Endothelial cell of umbilical vein (primary cell): ENCODE data around the gene SMCO3. TPM values are rescaled to one million over a fixed set of nuclear protein-coding genes. Genes with fewer than 3 reads are reported as not detected.
A peak's percentile ranks its signal among the peaks of the same experiment; 100 is the strongest.

Experiments
- BruUV-seq: library from RNA; stranded (reverse); fragments of 400-500 nt; replicated peaks from 2 replicates; lab custom pipeline; 2021; lab: Mats Ljungman, UMichigan
- CTCF ChIA-PET: fragments of 300-600, 350-600 bp; sonication (Branson Sonifier 250); formaldehyde crosslinking; loops from one replicate; lab custom pipeline; 2021; ENCODE audit warnings: antibody characterized with exemption, inconsistent platforms; lab: Charles Lee
- POLR2A ChIA-PET: fragments of 300-600, 350-600 bp; sonication (Branson Sonifier 250); formaldehyde crosslinking; loops from one replicate; lab custom pipeline; 2021; ENCODE audit warnings: antibody characterized with exemption, inconsistent platforms; lab: Charles Lee
- DNase-seq: peaks from one replicate; pipeline ENCODE4 v3.0.0-alpha.2; 2011; ENCODE audit warnings: low read depth, low spot score
- FAIRE-seq: peaks from 2 replicates; lab custom pipeline; 2011; peaks lifted over from hg19 to GRCh38; lab: Jason Lieb, UNC
- H2AFZ ChIP-seq: 2 replicates; pipeline ENCODE4 v1.6.0; 2012; ENCODE audit warnings: low read depth, low read length, control low read depth, inconsistent platforms
- H3K27ac ChIP-seq: 2 replicates; pipeline ENCODE4 v1.5.1; 2011; ENCODE audit warnings: low read depth, mild to moderate bottlenecking, control low read depth, low read length, moderate library complexity; ENCODE audit not compliant: insufficient read depth
- H3K27me3 ChIP-seq, 2 experiments: 2 replicates each; pipeline versions ENCODE4 v1.6.0 to v1.6.1; 2011; ENCODE audit warnings: low read length in 2 of 2, mixed read lengths in 1 of 2; ENCODE audit not compliant: control insufficient read depth in 2 of 2, insufficient read depth in 2 of 2
- H3K36me3 ChIP-seq, 2 experiments: 2 replicates in 1 of 2; 3 replicates in 1 of 2; pipeline ENCODE4 v1.5.1; 2011; ENCODE audit warnings: low read length in 2 of 2, mild to moderate bottlenecking in 1 of 2, moderate library complexity in 1 of 2; ENCODE audit not compliant: control insufficient read depth in 2 of 2, insufficient read depth in 2 of 2; ENCODE audit errors: extremely low read depth in 1 of 2
- H3K4me1 ChIP-seq: 3 replicates; pipeline ENCODE4 v1.5.1; 2011; ENCODE audit warnings: mild to moderate bottlenecking, low read length; ENCODE audit not compliant: control insufficient read depth, insufficient read depth; ENCODE audit errors: extremely low read depth
- H3K4me2 ChIP-seq: 2 replicates; pipeline ENCODE4 v1.6.1; 2011; ENCODE audit warnings: low read length, control low read depth, mixed read lengths; ENCODE audit not compliant: insufficient read depth
- H3K4me3 ChIP-seq, 3 experiments: fragments of 200-600 bp in 1 of 3; sonication (generic), shearing (Covaris generic) in 1 of 3; replicated peaks in 1 of 3; 2 replicates each; pipeline ENCODE4 v1.5.1; 2011 to 2016; ENCODE audit warnings: control low read depth in 3 of 3, low read length in 3 of 3, mild to moderate bottlenecking in 2 of 3, inconsistent platforms in 1 of 3, low read depth in 1 of 3, moderate library complexity in 1 of 3; ENCODE audit not compliant: insufficient read depth in 1 of 3
- H3K79me2 ChIP-seq: 2 replicates; pipeline ENCODE4 v1.6.0; 2012; ENCODE audit warnings: low read length, inconsistent platforms; ENCODE audit not compliant: control insufficient read depth, insufficient read depth
- H3K9ac ChIP-seq: replicated peaks from 2 replicates; pipeline ENCODE3; 2011; ENCODE audit warnings: low read length, control low read depth; ENCODE audit not compliant: insufficient read depth; ENCODE audit errors: extremely low read depth
- H3K9me1 ChIP-seq: replicated peaks from 3 replicates; pipeline ENCODE4 v1.6.0; 2011; ENCODE audit warnings: mild to moderate bottlenecking, low read length; ENCODE audit not compliant: control insufficient read depth, insufficient read depth; ENCODE audit errors: extremely low read depth
- H3K9me3 ChIP-seq: replicated peaks from 2 replicates; pipeline ENCODE4 v1.5.1; 2012; ENCODE audit warnings: low read length, inconsistent platforms; ENCODE audit not compliant: control insufficient read depth, insufficient read depth
- H4K20me1 ChIP-seq: replicated peaks from 2 replicates; pipeline ENCODE3; 2011; ENCODE audit warnings: mild to moderate bottlenecking, low read length; ENCODE audit not compliant: control insufficient read depth, insufficient read depth; ENCODE audit errors: extremely low read depth
- CTCF ChIP-seq, 2 donors: IDR thresholded peaks; 1 replicate in 1 of 2; 2 replicates in 1 of 2; pipeline ENCODE4 v1.5.1; 2011; ENCODE audit warnings: low read length in 2 of 2, mild to moderate bottlenecking in 2 of 2, moderate library complexity in 2 of 2, control low read depth in 1 of 2, inconsistent platforms in 1 of 2, low read depth in 1 of 2; ENCODE audit not compliant: insufficient read depth in 1 of 2; ENCODE audit errors: extremely low read depth in 1 of 2
- EZH2 ChIP-seq: IDR thresholded peaks from 2 replicates; pipeline ENCODE4 v1.6.1; 2012; ENCODE audit warnings: borderline replicate concordance, low read depth, mild to moderate bottlenecking, moderate library complexity, low read length, inconsistent platforms; ENCODE audit not compliant: severe bottlenecking
- FOS ChIP-seq: IDR thresholded peaks from 2 replicates; pipeline ENCODE4 v1.6.1; 2011; ENCODE audit warnings: mild to moderate bottlenecking, low read length, moderate library complexity, borderline replicate concordance; ENCODE audit not compliant: insufficient read depth
- GATA2 ChIP-seq: IDR thresholded peaks from 2 replicates; pipeline ENCODE4 v1.7.0; 2011; ENCODE audit warnings: low read depth, mild to moderate bottlenecking, moderate library complexity, mixed read lengths, low read length; ENCODE audit not compliant: insufficient read length, insufficient read depth
- JUN ChIP-seq: IDR thresholded peaks from 2 replicates; pipeline ENCODE4 v1.6.1; 2011; ENCODE audit warnings: borderline replicate concordance, low read depth; ENCODE audit not compliant: insufficient read length, insufficient read depth
- MAX ChIP-seq: IDR thresholded peaks from 2 replicates; pipeline ENCODE4 v1.6.1; 2011; ENCODE audit not compliant: insufficient read depth, insufficient read length
- MYC ChIP-seq: IDR thresholded peaks from one replicate; pipeline ENCODE4 v1.6.1; 2011; ENCODE audit warnings: mild to moderate bottlenecking, low read depth, low read length
- POLR2A ChIP-seq: IDR thresholded peaks from 2 replicates; pipeline ENCODE4 v1.6.1; 2012; ENCODE audit warnings: low read depth, mild to moderate bottlenecking, control low read depth, low read length
- POLR2AphosphoS5 ChIP-seq: IDR thresholded peaks from 2 replicates; pipeline ENCODE4 v1.6.1; 2012; ENCODE audit warnings: low read depth, mild to moderate bottlenecking, control low read depth, low read length, moderate library complexity; ENCODE audit not compliant: insufficient read depth
- dilution Hi-C: fragments of 300-500 bp; cut with MboI; formaldehyde crosslinking; loops from one replicate; pipeline ENCODE4 v1.15.0; 2019; ENCODE audit warnings: low sequenced_read_pairs; ENCODE audit not compliant: extremely low pct_ligation_motif_present
- intact Hi-C: fragments of 100-400 bp; cut with micrococcal nuclease; formaldehyde crosslinking; loops from one replicate; pipeline ENCODE4 v1.10.0; 2022
- polyA plus RNA-seq, 4 experiments: library from polyadenylated mRNA; depleted of rRNA in 3 of 4; stranded (reverse) in 3 of 4; unstranded in 1 of 4; fragments of >200 nt; gene quantifications; 2 replicates each; pipeline versions ENCODE4 v1.2.1 to v1.2.3, GENCODE V29; 2011 to 2012; ENCODE audit warnings: missing spikeins in 1 of 4
- total RNA-seq: library from RNA; stranded (reverse); gene quantifications from 2 replicates; pipeline ENCODE4 v1.2.3, GENCODE V29; 2021

SMCO3 gene
- total and polyA plus RNA-seq, 2 donors (not counting 3 experiments of a cell fraction or from before 2014, with no cell fraction given) = 0.33 to 0.35 TPM

- DNase-seq (peak; percentile 97), FAIRE-seq (peak; percentile 95)
- TF ChIP-seq POLR2AphosphoS5 (peak; percentile 99), JUN (no peak), FOS (no peak), MAX (no peak), CTCF (IDR thresholded peaks at IDR 0.05; ENCODE audit: extremely low read depth in 1 of 2, insufficient read depth in 1 of 2, low read depth in 1 of 2, low read length in 2 of 2) (no peak), EZH2 (no peak), MYC (no peak), POLR2A (peak; percentile 98), GATA2 (no peak)
- H3K4me1 ChIP-seq = peaks cover 10% of the 10 kb centered on the region
- H3K4me3 ChIP-seq = peak overlapping the region; percentile 22 to 82 (median 70)
- BruUV-seq = TSS peak; percentile 90
- H3K9me1 ChIP-seq = no peaks in the 10 kb centered on the region
- dilution Hi-C loops = no loop called here
- H3K9me3 ChIP-seq = no peaks in the 10 kb centered on the region
- peak overlapping the region; percentile 59 for H3K4me2 ChIP-seq
- POLR2A ChIA-PET = interaction anchor here (0.7 to 2.0 kb wide), 5 partner anchors 8 to 33 kb away, joined by 3 to 12 read pairs (median 3); partner anchors contain the start of genes C12orf60 and WBP11
- no peaks in the 10 kb centered on the region for H3K36me3 ChIP-seq
- H4K20me1 ChIP-seq = no peaks in the 10 kb centered on the region
- intact Hi-C loops = loop anchor here (1.0 to 5.0 kb wide), 8 partner anchors 75 to 1112 kb away; partner anchors contain the start of genes ATF7IP, MGP, RERG and STRAP
- peak overlapping the region; percentile 73 for H3K9ac ChIP-seq
- CTCF ChIA-PET = interaction anchor here (0.8 to 3.3 kb wide), 10 partner anchors 14 to 532 kb away, joined by 3 to 22 read pairs (median 8); partner anchors contain the start of genes C12orf60, RERG and WBP11
- peaks cover 14% of the 10 kb centered on the region for H3K79me2 ChIP-seq
- H3K27ac ChIP-seq = peak overlapping the region; percentile 91
- H2AFZ ChIP-seq = peak overlapping the region; percentile 0
- H3K27me3 ChIP-seq = no peaks in the 10 kb centered on the region
These were observed 43.2 kb downstream of the SMCO3 start for GRCh38 chr12:14770496-14771461.
